Measurements from ENCODE around the gene COPA.

Gene COPA

DNA sequence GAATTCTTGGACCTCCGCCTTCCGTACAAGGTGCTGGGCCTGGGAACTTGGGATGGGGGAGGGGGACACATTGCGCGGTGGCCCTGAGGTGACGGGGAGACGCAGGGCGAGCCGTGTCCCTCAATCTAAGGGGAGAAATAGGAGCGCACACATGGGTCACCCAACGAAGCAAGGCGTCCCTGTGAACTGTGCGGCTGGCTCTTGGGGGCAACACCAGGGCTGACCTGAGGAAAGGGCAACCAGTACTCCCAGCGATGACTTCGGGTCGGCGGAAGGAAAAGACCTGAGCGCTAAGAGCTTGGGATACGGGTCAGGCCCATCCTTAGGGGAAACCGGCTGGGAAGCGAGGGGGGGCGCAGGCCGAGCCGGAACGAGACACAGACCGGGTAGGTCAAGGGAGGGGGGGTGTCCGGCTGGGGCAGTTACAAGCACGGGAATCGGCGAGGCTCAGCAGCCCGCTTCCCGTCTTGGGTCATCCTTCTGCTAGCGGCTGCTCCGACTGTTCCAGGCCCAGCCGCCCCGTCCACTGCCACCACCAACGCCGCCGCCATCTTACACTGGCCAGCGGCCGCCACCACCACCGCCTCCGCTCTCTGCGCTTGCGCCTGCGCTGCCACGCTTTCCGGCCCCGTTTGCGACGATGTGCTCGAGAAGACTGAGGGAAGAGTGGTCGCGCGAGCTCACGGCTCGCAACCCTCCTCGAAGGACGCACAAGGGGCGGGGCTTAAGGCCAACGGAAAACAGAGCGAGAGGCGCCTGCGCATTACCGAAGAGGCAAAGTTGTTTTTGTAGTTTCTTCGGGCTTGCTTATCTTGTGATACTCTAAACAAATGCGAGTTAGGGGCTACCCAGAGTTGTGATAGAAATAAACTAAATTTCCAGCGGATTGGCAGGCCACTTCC, 80.9 kb downstream of the COPA start, which contains the start of gene DCAF8:
DCAF8 (minus strand) TSS at position 657 of the 902 bp plus-strand sequence. CDS start 18,541 bp downstream, outside the sequence.
- peak; percentile 98 for DNase-seq

DNA sequence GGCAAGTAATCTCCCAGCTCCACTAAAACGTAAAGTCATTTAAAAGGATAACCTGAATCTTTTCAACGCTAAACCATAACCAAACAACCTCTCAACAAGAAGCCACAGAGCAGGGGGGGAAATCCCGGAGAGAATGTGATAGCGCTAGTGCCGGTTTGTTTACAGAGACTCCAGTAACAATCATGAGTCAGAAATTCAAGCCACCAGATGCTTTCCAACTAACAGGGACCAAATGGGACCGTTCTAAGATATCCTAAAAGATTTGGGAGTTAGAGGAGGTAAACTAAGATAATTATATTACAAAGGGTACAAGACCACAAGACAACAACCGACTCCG, 81.5 kb downstream of the COPA start:
- DNase-seq = peak; percentile 81

DNA sequence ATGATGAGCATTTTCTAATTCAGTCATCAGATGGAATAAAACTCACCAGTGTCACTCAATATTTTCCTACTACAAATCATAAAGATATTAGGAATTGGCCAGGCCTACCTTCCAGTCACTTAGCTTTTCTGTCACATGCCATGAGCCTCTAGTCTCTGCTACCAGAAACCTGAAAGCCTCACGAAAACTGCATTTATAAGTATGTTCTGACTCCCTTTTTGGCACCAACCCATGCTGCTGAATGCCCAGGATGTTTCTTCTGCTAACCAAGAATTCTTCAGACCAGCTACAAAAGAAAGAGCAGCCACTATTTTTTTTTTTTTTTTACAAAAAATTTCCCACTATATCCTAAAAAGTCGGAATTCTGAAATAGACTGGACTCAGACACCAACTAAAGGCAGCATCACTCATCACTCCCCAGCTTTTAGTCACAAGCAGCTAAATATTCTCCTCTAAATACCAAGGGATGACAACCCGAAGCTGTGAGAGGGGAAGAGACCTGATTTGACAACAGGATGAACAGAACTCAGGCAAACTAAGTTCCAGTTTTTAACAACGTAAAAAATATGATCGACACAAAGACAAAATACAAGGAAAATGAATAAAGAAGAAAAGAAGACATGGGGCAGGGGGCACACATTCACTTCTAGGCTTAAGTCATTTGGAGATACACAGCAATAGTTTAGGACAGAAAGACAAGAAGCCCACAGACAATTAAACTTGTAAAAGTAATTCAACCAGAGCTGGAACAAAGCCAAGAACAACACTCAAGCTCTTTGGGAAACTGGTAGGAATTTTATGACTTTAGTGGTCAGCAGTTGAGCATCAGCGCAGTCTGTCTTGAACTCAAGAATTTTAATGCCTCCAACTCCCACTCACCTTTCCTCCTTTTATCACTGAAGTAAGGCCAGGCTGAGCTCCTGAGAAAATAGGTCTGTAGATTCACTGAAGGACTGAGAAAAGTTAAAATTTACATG, 82.4 kb downstream of the COPA start:
- DNase-seq = no peak

DNA sequence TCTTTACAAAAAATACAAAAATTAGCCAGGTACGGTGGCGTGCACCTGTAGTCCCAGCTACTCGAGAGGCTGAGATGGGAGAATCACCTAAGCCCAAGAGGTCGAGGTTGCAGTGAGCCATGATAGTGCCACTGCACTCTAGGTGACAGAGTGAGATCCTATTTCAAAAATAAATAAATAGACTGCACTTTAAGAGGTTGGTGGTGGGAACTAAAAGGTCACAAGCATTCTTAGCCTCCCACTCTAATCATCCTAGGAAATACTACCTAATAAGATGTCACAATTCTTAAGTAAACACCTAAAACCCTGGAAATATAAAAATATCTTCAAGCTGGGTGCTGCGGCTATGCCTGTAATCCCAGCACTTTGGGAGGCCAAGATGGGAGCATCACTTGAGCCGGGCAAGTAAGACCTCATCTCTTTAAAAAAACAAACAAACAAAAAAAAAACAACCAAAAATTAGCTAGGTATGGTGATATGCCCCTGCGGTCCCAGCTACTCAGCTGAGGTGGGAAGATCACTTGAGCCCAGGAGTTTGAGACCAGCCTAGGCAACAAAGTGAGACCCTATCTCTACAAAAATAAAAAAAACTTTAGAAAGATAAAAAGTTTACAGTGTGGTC, 84.8 kb downstream of the COPA start:
- DNase-seq = no peak

DNA sequence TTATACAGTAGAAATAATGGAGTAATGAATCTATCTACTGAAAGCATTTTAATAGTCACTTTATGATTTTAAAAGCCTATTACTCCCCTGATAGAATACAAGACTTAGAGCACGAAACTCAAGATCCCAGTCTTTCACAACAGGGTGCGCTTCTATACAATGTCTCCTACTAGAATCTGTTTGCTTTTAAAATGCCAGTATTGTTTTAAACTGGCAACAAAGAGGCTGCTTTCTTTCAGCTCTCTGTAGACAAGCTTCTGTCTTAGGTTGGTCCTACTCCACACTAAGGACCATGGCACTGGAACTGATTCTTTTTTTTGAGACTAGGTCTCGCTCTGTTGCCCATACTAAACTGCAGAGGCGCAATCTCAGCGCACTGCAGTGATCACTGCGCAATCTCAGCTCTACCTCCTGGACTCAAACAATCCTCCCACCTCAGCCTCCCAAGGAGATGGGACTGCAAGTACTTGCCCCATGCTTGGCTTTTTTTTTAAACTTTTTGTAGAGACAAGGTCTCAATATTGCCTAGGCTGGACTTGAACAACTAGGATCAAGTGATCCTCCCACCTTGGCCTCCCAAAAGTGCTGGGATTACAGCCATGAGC, 85.5 kb downstream of the COPA start:
- no peak for DNase-seq

DNA sequence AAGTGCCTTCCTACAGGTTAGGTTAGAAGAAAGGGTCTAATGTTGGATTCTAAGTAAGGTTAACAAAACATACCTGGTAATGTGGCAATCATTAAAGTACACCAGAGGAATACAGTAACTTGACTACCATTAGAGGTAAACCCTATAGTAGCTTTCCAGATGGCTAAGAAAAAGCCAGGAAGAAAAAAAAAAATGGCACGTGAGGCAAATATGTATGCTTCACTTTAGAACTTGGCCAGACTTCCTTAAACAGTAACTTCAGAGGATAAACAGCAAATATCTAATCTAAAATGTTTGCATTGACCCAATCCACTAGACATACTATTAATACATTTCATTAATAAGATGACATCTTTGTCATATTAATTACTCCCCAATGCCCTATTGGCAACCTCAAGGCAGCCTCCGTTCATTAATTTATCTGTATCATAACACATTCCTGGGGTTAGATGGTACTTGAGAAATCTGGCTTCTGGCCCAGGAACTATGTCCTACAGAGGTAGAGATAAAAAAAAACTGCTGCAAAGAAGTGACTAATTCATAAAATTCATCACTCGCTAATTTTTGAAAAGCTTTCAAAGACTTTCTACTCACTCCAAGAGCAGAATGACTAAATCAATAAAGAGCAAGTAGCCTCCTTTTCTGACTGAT, 86.5 kb downstream of the COPA start:
- DNase-seq = no peak

DNA sequence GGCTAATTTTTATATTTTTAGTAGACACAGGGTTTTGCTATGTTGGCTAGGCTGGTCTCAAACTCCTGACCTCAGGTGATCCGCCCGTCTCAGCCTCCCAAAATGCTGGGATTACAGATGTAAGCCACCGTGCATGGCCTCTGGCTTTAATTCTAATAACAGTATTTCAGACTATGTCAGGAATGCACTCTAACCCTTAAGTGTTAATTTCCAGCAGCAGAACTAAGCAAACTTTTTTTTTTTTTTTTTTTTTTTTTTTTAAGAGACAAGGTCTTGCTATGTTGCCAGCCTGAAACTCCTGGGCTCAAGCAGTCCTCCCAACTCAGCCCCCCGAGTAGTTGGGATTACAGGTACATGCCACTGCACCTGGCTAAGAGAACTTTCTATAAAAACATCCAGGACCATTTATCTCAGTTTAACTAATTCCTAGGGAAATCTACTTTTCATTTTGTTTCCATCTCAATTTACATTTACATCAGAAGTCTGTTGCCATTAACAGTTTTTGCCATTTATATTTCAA, 87.2 kb downstream of the COPA start:
- DNase-seq = no peak

DNA sequence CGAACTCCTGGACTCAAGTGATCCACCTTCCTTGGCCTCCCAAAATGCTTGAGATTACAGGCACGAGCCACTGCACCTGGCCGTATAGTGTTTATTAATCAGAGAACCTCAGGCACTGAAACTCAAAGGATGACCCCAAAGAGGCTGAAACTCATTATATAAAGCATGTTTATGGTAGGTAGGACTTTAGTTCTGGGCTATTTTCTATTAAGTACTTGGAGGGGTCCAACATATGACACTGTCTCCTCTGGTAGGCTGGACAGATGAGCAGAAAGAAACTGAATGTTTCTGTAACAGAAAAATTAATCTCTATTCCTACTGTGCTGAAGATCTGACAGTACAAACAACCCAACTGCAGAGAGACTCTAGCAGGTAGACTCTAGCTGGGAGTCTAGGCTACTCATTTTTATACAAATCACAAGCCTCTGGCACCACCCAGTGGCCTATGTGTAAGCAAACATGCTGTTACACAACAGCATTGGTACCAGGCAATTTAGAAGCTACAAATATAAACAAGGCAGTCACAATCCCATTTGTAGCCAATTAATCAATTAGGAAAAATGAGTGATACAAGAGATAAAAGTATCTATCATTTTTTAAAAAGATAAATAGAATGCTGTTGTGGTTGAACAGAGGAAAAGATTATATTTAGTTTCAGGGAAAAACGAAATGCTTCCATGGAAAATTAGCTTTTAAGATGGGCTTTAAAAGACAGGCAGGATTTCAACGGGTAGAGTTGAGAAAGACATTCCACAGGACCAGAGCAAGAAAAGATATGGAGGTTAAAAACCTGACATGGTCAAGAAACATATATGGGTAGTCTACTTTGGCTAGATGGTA, 91.1 kb downstream of the COPA start:
- peak; percentile 36 for DNase-seq

DNA sequence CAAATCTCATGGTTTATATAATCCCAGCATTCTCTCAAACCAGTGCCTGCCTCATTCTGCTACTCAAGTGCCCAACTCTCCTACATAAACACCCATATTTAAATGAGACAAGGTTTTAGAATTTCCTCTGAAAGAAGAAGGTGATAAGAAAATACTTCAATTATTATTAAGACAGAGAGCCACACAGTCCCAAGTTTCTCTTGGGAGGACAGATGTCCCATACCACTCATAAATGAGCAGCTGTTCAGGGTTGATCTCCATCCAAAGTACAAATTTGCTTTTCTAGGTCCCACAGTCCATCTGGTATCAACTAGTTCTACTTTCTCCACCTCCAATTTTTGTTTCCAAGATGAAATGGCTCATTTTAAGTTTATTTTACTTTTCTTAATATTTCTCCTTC, 92.0 kb downstream of the COPA start:
- DNase-seq = no peak

DNA sequence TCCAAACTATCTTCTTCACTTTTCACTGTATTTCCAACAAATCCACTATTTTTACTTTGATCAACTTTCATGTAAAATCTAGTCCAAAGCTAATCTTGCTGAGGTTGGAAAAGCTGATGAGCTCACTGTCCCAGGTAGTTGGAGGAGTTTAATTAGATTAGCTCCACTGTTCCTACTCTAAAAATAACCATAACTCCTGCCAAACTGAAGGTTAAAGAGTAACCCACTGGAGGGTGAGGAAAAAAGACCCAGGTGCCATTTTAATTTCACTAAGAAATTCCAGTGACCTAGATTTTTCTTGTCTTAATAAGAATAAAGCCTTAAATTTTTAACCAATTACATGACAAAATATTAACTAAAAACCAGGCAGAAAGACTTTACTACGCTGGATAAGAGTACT, 96.0 kb downstream of the COPA start:
- DNase-seq = no peak

DNA sequence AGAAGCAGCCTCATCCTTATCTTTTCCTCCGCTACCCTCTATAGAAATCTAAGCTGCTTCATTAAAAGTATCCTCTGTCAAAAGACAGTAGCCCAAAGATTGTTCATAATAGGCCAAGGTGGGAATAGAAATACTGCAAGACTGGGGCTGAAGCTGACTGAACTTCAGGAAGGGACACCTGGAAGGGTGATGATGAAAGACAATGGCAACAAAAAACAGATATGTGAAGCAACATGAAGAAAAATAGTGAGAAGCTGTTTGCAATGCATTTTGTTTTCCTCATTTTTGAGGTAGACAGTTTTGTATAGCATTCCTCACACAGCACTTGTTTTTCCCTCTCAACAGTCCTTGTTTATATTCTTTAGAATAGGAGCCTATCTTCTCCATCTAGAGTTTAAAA, 97.6 kb downstream of the COPA start:
- DNase-seq = no peak

DNA sequence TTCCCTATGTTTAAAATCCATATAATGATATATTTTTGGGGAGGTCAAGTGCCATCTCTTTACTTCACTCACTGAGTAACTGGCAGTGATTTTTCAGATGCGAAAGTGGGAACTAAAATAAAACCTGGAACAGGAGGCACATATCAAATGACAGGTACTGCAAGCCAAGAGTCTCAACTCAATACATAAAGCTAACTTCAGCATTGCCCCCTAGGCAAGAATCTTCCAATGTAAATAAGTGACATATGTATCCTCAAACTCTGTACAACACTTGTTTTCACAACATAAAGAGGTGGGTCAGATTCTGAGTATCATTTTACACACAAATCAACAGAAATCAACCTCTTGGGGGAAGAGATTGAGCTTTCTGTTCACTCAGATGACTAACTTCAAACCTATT, 98.8 kb downstream of the COPA start:
- DNase-seq = no peak

DNA sequence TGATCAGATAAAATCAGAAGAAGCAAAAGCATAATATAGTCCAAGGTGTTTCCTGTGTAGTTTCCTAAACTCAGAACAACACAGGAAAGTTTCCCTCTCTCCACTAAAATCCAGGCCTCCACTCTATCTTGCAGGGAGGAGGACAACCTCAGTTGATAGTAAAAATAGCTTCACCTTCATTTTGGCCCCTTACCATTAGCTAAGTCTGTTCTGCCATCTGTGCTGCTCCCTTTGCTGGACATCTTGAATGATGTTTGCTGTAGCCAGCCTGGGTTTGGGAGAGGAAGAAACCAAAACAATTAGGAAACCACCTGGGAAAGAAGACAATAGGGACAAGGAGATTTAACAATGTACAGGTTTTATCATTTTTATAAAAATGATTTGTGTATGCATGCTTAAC, 99.3 kb downstream of the COPA start:
- DNase-seq = no peak

DNA sequence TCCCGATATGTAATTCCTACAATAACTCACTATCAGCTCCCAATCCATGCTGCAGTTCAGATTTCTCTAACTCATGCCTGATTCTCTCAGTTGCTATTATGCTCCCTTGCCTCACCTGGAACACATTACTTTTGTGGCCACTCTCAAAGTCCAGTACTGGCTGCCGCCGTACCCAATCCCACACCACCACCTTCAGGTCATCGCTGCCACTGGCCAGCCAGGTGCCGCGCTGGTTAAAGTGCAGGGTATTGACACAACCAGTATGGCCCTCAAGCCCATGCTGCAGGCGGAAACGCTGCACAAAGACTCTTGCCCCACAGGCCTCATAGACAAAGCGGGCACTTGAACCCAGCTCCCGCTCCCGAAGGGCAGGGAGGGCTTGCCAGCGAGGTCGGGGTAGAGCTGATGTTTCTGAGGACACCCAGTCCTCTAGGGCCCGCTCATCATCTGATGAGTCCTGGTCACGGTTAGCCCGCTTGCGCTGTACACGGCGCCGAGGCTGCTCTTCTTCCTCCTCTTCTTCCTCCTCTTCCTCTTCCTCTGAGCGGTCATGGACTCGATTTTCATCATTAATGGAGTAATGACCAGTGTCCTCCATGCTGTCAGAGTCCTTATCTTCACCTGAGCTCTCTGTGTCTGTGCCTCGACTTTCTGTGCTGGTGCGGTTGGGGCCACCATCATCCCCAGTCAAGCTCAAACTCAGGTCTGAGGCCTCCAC, 103.3 kb downstream of the COPA start:
- DNase-seq = no peak
